Measurements from ENCODE around the gene DPT. TPM values are rescaled to one million over a fixed set of nuclear protein-coding genes. Genes with fewer than 3 reads are reported as not detected.

DPT gene
- total and polyA plus RNA-seq, 2 donors from 2014 or later = 2.6 to 4.8 TPM

GRCh38 chr1:168766568-168766967 is 37.6 kb upstream of the DPT start:
- Histone ChIP-seq H3K4me1 (ENCODE audit: control insufficient read depth in 2 of 3, insufficient read depth in 2 of 3, low read depth in 1 of 3, low read length in 3 of 3) (peaks cover 0 to 7% (median 4%) of the 10 kb centered on the region in 3 donors), H3K27ac (ENCODE audit: low read depth in 2 of 2, low read length in 2 of 2) (no peak overlapping the region)
- DNase-seq = no peak

DNA sequence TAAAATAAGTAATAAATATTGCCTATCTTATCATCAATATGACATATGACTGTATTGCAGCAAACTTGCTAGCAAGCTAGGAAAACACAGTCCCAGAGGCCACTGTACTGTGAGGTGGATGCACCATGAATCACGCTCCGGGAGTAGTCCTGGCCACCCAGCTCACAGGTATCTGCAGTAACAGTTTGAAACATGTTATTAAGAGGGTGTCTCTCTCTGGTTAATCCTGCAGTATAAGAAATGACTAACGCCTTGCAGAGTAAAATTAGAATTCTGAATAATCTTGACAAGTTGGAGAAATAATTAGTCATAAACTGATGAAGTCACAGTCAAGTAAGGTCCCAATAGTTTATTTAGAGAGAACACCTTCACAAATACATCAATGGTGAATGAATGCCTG is 34.0 kb upstream of the DPT start:
- Histone ChIP-seq H3K4me3 (ENCODE audit: low read length in 3 of 3) (no peak overlapping the region), H3K4me1 (ENCODE audit: control insufficient read depth in 2 of 3, insufficient read depth in 2 of 3, low read depth in 1 of 3, low read length in 3 of 3) (peaks cover 0 to 4% (median 0%) of the 10 kb centered on the region in 3 donors), H3K27ac (ENCODE audit: low read depth in 2 of 2, low read length in 2 of 2) (peak overlapping the region in 1 of 2 donors; percentile 7), H3K9me3 (ENCODE audit: control insufficient read depth in 2 of 3, insufficient read depth in 1 of 3, low read length in 3 of 3) (no peaks in the 10 kb centered on the region), H3K9ac (ENCODE audit: low read length in 3 of 3) (no peak overlapping the region), H3K27me3 (ENCODE audit: control insufficient read depth, insufficient read depth, low read length) (no peaks in the 10 kb centered on the region), H3K36me3 (ENCODE audit: control insufficient read depth in 2 of 3, insufficient read depth in 3 of 3, low read length in 3 of 3) (no peaks in the 10 kb centered on the region)
- intact Hi-C loops (cut with DNase I) = no loop called here
- FAIRE-seq = no peak
- no peak for DNase-seq
- no peak for TF ChIP-seq CTCF (IDR thresholded peaks at IDR 0.05; ENCODE audit: borderline replicate concordance, extremely low read depth, insufficient read depth)

More at GRCh38 chr1:168766568-168766967, 37.6 kb upstream of the DPT start:
- Histone ChIP-seq H3K9me3 (ENCODE audit: control insufficient read depth in 2 of 3, insufficient read depth in 1 of 3, low read length in 3 of 3) (no peaks in the 10 kb centered on the region), H3K27me3 (ENCODE audit: control insufficient read depth, insufficient read depth, low read length) (no peaks in the 10 kb centered on the region), H3K4me3 (ENCODE audit: low read length in 3 of 3) (no peak overlapping the region), H3K9ac (ENCODE audit: low read length in 3 of 3) (no peak overlapping the region), H3K36me3 (ENCODE audit: control insufficient read depth in 2 of 3, insufficient read depth in 3 of 3, low read length in 3 of 3) (no peaks in the 10 kb centered on the region)
- intact Hi-C loops (cut with DNase I) = no loop called here
- no peak for TF ChIP-seq CTCF (IDR thresholded peaks at IDR 0.05; ENCODE audit: borderline replicate concordance, extremely low read depth, insufficient read depth)
- FAIRE-seq = no peak

- intact Hi-C loops (cut with DNase I) = no loop called here
- no peak for FAIRE-seq
These were observed 33.5 kb upstream of the DPT start for GRCh38 chr1:168762473-168762872.

More at GRCh38 chr1:168762473-168762872, 33.5 kb upstream of the DPT start:
- TF ChIP-seq CTCF (IDR thresholded peaks at IDR 0.05; ENCODE audit: borderline replicate concordance, extremely low read depth, insufficient read depth) = no peak
- Histone ChIP-seq H3K27me3 (ENCODE audit: control insufficient read depth, insufficient read depth, low read length) (no peaks in the 10 kb centered on the region), H3K27ac (ENCODE audit: low read depth in 2 of 2, low read length in 2 of 2) (peak overlapping the region; percentile 5 to 26), H3K36me3 (ENCODE audit: control insufficient read depth in 2 of 3, insufficient read depth in 3 of 3, low read length in 3 of 3) (no peaks in the 10 kb centered on the region), H3K9me3 (ENCODE audit: control insufficient read depth in 2 of 3, insufficient read depth in 1 of 3, low read length in 3 of 3) (no peaks in the 10 kb centered on the region), H3K4me1 (ENCODE audit: control insufficient read depth in 2 of 3, insufficient read depth in 2 of 3, low read depth in 1 of 3, low read length in 3 of 3) (no peaks in the 10 kb centered on the region), H3K4me3 (ENCODE audit: low read length in 3 of 3) (no peak overlapping the region), H3K9ac (ENCODE audit: low read length in 3 of 3) (no peak overlapping the region)
- DNase-seq = no peak

Data from kidney (tissue), 14 donors.